ENCODE measurements around the gene KIF12.

KIF12 gene

GRCh38 chr9:114123031-114123977 lies 24.2 kb upstream of the KIF12 start:
- in situ Hi-C loops (cut with MboI; ENCODE audit: low sequenced_read_pairs): no loop called here

- in situ Hi-C loops (cut with MboI; ENCODE audit: low sequenced_read_pairs): no loop called here
These were observed 23.3 kb upstream of the KIF12 start for GRCh38 chr9:114122136-114123027.

GRCh38 chr9:114121227-114122135 lies 22.4 kb upstream of the KIF12 start:
- in situ Hi-C loops (cut with MboI; ENCODE audit: low sequenced_read_pairs): no loop called here

GRCh38 chr9:114120192-114121014 lies 21.3 kb upstream of the KIF12 start:
- in situ Hi-C loops (cut with MboI; ENCODE audit: low sequenced_read_pairs): no loop called here

GRCh38 chr9:114119242-114120191 lies 20.4 kb upstream of the KIF12 start:
- in situ Hi-C loops (cut with MboI; ENCODE audit: low sequenced_read_pairs): no loop called here

GRCh38 chr9:114117996-114118830 lies 19.1 kb upstream of the KIF12 start:
- in situ Hi-C loops (cut with MboI; ENCODE audit: low sequenced_read_pairs): no loop called here

- in situ Hi-C loops (cut with MboI; ENCODE audit: low sequenced_read_pairs): no loop called here
These were observed 18.5 kb upstream of the KIF12 start for GRCh38 chr9:114117614-114117995.

GRCh38 chr9:114116126-114116747 lies 17.1 kb upstream of the KIF12 start:
- in situ Hi-C loops (cut with MboI; ENCODE audit: low sequenced_read_pairs): no loop called here

- in situ Hi-C loops (cut with MboI; ENCODE audit: low sequenced_read_pairs): no loop called here
These were observed 16.6 kb upstream of the KIF12 start for GRCh38 chr9:114115654-114116125.

GRCh38 chr9:114114364-114114763 lies 15.3 kb upstream of the KIF12 start:
- in situ Hi-C loops (cut with MboI; ENCODE audit: low sequenced_read_pairs): no loop called here

- in situ Hi-C loops (cut with MboI; ENCODE audit: low sequenced_read_pairs): no loop called here
These were observed 13.9 kb upstream of the KIF12 start for GRCh38 chr9:114112778-114113584.

GRCh38 chr9:114112325-114112724 lies 13.2 kb upstream of the KIF12 start:
- in situ Hi-C loops (cut with MboI; ENCODE audit: low sequenced_read_pairs): no loop called here

GRCh38 chr9:114110180-114110579 lies 11.1 kb upstream of the KIF12 start:
- in situ Hi-C loops (cut with MboI; ENCODE audit: low sequenced_read_pairs): no loop called here

- in situ Hi-C loops (cut with MboI; ENCODE audit: low sequenced_read_pairs): no loop called here
These were observed 10.0 kb upstream of the KIF12 start for GRCh38 chr9:114109124-114109523.

GRCh38 chr9:114108016-114108833 lies 9.1 kb upstream of the KIF12 start:
- in situ Hi-C loops (cut with MboI; ENCODE audit: low sequenced_read_pairs): no loop called here
